Measurements from ENCODE around the gene SMYD3. TPM values are rescaled to one million over a fixed set of nuclear protein-coding genes. Genes with fewer than 3 reads are reported as not detected.

Gene SMYD3
- total RNA-seq, 1 experiment from 2014 or later: 29.6 TPM

- TF ChIP-seq EZH2 (IDR thresholded peaks at IDR 0.05; ENCODE audit: low read depth): no peak
- TF ChIP-seq, protein P1, sequence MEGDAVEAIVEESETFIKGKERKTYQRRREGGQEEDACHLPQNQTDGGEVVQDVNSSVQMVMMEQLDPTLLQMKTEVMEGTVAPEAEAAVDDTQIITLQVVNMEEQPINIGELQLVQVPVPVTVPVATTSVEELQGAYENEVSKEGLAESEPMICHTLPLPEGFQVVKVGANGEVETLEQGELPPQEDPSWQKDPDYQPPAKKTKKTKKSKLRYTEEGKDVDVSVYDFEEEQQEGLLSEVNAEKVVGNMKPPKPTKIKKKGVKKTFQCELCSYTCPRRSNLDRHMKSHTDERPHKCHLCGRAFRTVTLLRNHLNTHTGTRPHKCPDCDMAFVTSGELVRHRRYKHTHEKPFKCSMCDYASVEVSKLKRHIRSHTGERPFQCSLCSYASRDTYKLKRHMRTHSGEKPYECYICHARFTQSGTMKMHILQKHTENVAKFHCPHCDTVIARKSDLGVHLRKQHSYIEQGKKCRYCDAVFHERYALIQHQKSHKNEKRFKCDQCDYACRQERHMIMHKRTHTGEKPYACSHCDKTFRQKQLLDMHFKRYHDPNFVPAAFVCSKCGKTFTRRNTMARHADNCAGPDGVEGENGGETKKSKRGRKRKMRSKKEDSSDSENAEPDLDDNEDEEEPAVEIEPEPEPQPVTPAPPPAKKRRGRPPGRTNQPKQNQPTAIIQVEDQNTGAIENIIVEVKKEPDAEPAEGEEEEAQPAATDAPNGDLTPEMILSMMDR (conservative IDR thresholded peaks at IDR 0.05): no peak
- intact Hi-C loops (cut with micrococcal nuclease; ENCODE audit: unreplicated experiment): no loop called here
- Histone ChIP-seq H3K27ac (no peak overlapping the region), H2AFZ (no peak overlapping the region), H3K27me3 (ENCODE audit: insufficient read depth, low read depth) (no peaks in the 10 kb centered on the region), H3K4me1 (replicated peaks; ENCODE audit: insufficient read depth) (no peaks in the 10 kb centered on the region), H3K79me2 (ENCODE audit: low read depth) (no peaks in the 10 kb centered on the region), H3K36me3 (ENCODE audit: low read depth) (no peaks in the 10 kb centered on the region), H3K9me2 (ENCODE audit: insufficient read depth) (no peaks in the 10 kb centered on the region), H3K9me3 (ENCODE audit: insufficient read depth, low read depth) (no peaks in the 10 kb centered on the region), H3F3A (ENCODE audit: insufficient read depth, low read depth) (no peaks in the 10 kb centered on the region), H3K4me2 (no peak overlapping the region), H4K20me1 (ENCODE audit: insufficient read depth) (no peaks in the 10 kb centered on the region), H3K4me3 (no peak overlapping the region)
- no TSS peak for BruUV-seq (replicated peaks)
- ChIA-PET CTCF (no interaction called here), POLR2A (ENCODE audit: unreplicated experiment) (no interaction called here)
- DNase-seq: no peak
Measured at GRCh38 chr1:245765230-245766000, 741.7 kb downstream of the SMYD3 start.

DNA sequence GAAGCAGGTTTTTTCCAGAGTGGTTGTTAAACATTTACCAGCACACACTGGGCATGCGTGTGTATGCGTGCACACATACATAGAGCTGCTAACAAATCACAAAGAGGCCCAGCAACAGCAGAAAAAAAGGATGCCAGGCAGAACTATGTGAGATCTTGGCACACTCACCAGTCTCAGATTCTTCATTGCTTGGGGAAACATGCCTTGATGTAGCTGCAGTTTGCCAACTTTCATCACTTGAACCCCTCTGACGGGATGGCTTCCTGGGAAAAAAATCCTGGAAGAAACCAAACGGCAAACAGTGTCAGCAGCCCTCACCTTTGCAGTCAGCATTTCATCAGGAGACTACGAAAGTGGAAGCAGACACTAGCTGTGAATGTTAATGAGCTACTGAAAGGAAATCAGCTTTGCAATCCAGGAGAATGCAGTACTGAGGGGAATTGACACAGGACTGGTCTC lies 743.2 kb downstream of the SMYD3 start:
- CTCF ChIA-PET: no interaction called here

DNA sequence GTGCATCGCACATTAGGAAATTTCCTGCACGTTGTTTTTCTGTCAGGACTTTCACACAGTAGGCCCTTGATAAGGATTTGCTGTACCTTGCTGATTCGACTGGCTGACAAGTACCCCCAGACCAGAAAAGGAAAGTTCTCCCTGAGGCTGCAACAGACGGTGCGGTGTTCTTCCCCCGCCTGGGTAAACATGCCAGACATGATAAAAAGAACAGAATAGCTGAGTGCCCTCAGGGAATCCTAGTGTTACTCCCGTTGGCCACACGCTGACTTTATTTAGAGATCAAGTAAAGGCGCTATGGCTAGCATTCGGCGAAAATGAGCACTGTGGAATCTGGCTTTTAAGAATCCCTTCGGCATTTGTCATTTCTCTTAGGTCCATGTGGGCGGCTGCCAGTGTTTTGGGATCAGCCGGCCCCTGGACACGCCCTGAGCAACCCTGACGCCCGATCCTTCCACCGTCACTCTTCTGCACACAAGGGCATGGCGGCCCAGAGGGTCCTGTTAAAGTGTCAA lies 744.6 kb downstream of the SMYD3 start:
- no peak for DNase-seq
- Histone ChIP-seq H3K9me2 (ENCODE audit: insufficient read depth) (no peaks in the 10 kb centered on the region), H3K36me3 (ENCODE audit: low read depth) (no peaks in the 10 kb centered on the region), H3K4me3 (no peak overlapping the region), H2AFZ (no peak overlapping the region), H3F3A (ENCODE audit: insufficient read depth, low read depth) (no peaks in the 10 kb centered on the region), H3K9me3 (ENCODE audit: insufficient read depth, low read depth) (no peaks in the 10 kb centered on the region), H3K79me2 (ENCODE audit: low read depth) (no peaks in the 10 kb centered on the region), H3K4me1 (replicated peaks; ENCODE audit: insufficient read depth) (no peaks in the 10 kb centered on the region), H3K27me3 (ENCODE audit: insufficient read depth, low read depth) (no peaks in the 10 kb centered on the region), H4K20me1 (ENCODE audit: insufficient read depth) (no peaks in the 10 kb centered on the region), H3K27ac (no peak overlapping the region), H3K4me2 (no peak overlapping the region)
- BruUV-seq (replicated peaks): no TSS peak
- TF ChIP-seq EZH2 (IDR thresholded peaks at IDR 0.05; ENCODE audit: low read depth): no peak
- TF ChIP-seq, protein P1 (conservative IDR thresholded peaks at IDR 0.05): no peak
- CTCF ChIA-PET: no interaction called here
- POLR2A ChIA-PET (ENCODE audit: unreplicated experiment): no interaction called here
- intact Hi-C loops (cut with micrococcal nuclease; ENCODE audit: unreplicated experiment): no loop called here

More for the DNA sequence above, 743.2 kb downstream of the SMYD3 start:
- H3K4me3 ChIP-seq: no peak overlapping the region
- H3K36me3 ChIP-seq (ENCODE audit: low read depth): no peaks in the 10 kb centered on the region
- no peaks in the 10 kb centered on the region for H3K79me2 ChIP-seq (ENCODE audit: low read depth)
- TF ChIP-seq, protein P1 (conservative IDR thresholded peaks at IDR 0.05): no peak
- TF ChIP-seq EZH2 (IDR thresholded peaks at IDR 0.05; ENCODE audit: low read depth): no peak
- POLR2A ChIA-PET (ENCODE audit: unreplicated experiment): no interaction called here
- H3K27me3 ChIP-seq (ENCODE audit: insufficient read depth, low read depth): no peaks in the 10 kb centered on the region
- intact Hi-C loops (cut with micrococcal nuclease; ENCODE audit: unreplicated experiment): no loop called here
- DNase-seq: no peak
- no peaks in the 10 kb centered on the region for H3K9me3 ChIP-seq (ENCODE audit: insufficient read depth, low read depth)
- H3F3A ChIP-seq (ENCODE audit: insufficient read depth, low read depth): no peaks in the 10 kb centered on the region
- H3K9me2 ChIP-seq (ENCODE audit: insufficient read depth): no peaks in the 10 kb centered on the region
- H2AFZ ChIP-seq: no peak overlapping the region
- no peak overlapping the region for H3K4me2 ChIP-seq
- no peak overlapping the region for H3K27ac ChIP-seq
- BruUV-seq (replicated peaks): no TSS peak
- no peaks in the 10 kb centered on the region for H4K20me1 ChIP-seq (ENCODE audit: insufficient read depth)
- H3K4me1 ChIP-seq (replicated peaks; ENCODE audit: insufficient read depth): no peaks in the 10 kb centered on the region
